Left forelimb (tissue), 1 donor: ENCODE data around the gene LRRC4C.
"Not testable (repeated sequence)": the region's sequence is repeated elsewhere in the genome, so short reads cannot be mapped to it uniquely, and the experiment has no call there.

ENCODE experiments used
- DNase-seq: peaks from one replicate; pipeline ENCODE4 v3.0.0-alpha.2; 2018; ENCODE audit warnings: low spot score

Gene LRRC4C

DNA sequence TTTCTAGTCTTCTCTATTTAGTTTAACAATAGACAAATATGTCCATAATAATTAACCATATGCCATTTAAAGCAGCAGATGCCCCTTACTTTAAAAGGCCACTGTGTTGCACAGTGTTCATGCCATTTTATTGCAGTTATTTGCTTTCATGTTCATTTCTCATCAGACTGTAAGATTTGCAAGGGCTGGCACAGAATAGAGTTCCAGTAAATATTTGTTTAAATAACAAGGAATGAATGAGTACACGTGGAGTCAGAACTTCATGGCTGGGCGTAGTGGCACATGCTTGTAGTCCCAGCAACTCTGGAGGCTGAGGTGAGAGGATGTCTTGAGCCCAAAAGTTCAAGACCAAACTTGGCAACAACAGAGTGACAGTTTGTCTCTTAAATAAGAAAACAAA, 1228.6 kb downstream of the LRRC4C start:
- no peak for DNase-seq

DNA sequence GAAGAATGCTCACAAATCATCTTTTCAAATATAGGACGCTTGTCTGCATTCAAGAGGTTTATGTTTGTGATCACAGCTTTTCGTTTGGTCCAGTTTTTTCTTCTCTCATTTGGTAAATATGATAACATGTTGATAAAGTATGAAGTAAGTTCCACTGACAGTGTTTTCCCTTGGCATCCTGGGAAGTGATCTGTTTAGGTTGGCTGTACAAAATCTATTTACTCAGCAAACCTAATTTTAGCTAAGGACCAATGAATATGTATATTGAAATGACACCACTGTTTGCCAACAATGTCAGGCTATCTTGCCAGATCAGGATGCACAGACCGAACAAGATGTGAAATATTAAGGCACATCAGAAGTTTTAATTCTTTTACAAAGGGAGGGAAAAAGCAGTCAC, 1230.8 kb downstream of the LRRC4C start:
- no peak for DNase-seq

DNA sequence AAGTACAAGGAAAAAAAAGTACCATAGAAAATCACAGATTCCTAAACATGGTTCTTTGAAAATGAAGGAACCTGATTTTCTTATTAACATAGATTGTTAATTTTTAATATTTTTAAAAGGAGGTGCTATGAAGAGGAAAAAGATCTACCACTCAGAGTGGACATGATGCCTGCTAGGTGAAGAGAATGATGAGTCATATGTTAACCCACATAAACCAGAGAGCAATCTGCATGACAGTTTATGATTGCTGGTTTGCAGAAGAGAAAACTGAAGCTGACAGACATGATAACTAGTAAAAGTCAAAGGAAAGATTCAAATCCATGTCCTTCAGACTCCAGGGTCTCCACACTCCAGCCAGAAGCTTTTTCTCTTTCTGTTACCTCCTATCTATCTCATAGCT, 1231.7 kb downstream of the LRRC4C start:
- no peak for DNase-seq

DNA sequence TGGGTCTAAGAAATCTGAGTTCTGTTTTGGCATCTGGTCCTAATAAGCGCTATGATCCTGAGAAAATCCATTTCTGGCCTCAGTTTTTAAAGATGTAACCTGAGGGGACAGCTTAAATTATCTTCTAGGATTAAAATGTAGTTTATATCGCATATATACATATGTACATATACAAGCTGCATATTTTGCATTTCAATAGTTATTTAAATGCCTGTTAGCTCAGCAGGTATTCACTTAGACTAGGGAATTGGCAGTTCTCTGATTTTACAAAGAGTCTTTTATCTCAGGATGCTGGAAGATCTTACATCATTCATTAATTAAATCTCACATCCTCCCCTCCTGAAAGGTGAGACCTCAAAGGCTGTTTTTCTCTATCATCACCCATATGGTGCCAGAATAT, 1232.8 kb downstream of the LRRC4C start:
- DNase-seq: no peak

DNA sequence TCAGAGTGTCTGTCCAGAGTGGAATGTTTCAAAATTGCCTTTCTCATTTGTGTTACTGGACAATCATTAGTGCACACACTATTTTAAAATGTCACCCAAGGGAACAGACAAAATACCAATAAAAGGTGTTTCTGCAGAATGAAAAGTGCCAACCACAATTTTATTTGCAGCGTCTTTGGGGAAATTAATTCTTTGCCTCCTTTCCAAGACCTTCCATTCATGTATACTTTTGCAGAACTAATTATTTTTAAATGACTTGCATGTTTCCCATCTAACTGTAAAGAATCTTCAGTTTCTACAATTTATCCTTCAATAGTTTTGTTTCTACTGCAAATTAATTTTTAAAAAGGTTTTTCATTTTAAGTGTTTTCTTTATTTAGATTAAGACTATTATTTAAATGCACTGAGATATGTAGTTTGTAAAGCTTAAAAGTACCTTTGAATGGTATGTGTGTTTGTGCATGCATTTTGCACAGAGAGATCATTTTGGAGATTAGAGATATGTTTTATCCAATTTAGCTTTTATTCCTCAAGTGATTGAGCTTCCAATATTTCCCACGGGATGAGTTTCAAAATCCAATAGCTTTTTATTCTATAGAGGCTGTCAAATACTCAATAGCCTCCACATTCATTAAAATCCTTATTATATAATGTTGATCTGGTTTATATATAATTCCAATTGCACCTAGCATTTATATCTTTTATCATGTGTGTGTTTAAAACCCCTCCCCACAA, 1235.7 kb downstream of the LRRC4C start:
- no peak for DNase-seq

DNA sequence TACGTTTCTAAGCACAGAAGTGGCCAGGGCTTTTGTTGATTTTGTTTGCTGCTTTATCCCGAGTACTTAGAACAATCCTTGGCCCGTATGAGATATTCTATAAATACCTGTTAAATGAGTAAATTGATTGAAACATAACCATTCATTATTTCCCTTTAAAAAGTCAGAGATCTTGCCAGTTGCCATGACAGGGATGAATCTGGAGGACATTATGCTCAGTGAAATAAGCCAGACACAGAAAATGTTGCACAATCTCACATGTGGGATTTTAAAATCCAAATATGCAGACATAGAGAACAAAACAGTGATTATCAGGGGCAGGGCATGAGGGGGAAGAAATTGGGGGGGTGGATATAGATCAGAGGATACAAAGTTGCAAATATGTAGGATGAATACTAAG, 1240.1 kb downstream of the LRRC4C start:
- no peak for DNase-seq

DNA sequence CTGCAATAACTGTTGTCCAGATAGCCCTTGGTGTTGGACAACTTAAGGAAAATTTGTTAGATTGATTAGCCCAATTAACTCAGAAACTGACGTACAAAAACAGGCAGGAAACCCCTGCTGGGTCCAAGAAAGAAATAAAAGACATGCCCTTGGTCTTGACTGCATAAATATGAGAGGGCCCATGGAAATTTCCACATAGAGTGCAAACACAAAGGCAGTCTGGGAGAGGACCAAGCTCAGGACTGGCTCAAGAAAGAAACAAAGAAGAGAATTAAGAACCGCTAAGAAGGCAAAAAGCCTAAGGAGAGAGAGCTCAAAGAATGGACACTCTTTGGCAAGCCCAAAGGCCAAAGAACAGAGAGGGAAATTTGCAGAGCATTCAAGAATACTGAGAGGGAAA, 1243.9 kb downstream of the LRRC4C start:
- DNase-seq: no peak

DNA sequence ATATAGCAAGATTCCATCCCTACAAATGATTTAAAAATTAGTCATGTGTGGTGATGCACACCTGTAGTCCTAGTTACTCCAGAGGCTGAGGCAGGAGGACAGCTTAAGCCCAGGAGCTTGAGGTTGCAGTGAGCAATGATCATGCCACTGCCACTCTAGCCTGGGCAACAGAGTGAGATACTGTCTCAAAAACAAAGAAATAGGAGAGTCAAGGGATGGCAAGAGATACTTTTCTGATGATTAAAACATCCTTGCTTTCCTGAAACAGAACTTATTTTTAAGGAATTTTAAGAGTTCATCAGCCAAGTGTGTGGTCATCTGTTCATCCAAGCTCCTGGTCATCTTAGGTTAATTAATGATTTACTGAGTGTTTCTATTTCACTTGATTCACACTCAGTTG, 1252.0 kb downstream of the LRRC4C start:
- DNase-seq: no peak

DNA sequence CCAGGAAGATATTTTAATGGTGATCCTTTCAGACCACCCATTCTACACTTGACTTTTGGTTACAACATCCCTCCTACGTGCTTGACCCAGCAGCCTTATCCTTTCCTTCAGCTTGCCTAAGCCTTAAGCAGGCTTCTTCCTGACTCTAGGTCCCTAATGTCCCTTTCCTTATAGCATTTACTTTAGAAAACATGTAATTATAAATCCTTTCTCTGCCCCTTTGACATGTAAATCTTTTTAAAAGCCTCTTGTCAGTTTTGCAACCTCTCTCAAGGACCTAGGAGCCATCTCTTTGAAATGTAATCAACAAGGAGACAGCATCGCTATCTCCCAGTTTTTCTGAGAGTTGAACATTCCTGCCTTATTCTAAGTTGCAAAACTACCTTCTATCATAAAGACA, 1255.2 kb downstream of the LRRC4C start:
- no peak for DNase-seq

DNA sequence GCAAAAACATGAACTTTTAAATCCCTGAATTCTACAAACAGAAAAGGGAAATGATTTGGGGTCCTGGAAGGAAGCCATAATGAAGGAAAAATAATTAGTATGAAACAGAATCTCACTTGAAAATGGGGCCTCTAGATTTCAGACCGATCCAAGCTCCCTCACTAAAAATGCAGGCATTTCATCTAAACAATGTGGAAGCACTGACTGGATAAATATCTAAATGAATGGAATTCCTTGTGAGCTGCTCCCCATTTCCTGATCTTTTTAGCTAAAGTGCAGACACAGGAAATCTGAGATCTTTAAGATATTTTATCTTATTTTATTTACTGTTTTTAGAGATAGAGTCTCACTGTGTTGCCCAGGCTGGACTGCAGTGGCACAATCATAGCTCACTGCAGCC, 1255.8 kb downstream of the LRRC4C start:
- no peak for DNase-seq

DNA sequence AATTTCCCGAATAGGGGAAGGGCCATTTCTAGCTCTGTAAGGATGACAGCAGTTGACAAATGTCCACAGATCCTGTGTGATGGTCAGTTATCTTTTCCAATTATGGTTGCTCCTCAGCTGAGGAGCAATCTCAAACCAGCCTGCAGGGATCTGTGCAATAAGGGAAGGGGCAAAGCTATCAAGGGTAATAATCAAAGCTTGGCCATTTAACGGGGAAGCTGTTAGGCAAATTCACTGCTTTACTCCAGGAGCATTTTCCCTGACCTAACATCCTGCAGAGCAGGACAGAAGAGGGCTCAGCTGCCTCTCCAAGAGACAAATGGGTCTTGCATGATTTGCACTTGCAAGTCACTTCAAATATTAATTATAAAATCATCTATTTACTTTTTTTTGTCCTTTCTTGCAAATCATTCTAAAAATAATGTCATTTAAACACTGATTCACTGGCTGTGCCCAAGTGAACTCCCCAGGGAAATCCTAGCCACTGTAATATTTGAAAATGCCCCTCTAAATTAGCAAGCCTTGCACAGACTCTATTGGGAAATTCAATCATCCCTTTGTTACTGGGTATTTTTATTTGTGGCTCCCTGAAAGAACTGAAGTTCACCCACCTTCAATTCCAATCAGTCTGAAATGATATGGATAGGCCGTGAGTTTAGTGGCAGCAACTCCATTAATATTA, 1256.7 kb downstream of the LRRC4C start:
- no peak for DNase-seq

DNA sequence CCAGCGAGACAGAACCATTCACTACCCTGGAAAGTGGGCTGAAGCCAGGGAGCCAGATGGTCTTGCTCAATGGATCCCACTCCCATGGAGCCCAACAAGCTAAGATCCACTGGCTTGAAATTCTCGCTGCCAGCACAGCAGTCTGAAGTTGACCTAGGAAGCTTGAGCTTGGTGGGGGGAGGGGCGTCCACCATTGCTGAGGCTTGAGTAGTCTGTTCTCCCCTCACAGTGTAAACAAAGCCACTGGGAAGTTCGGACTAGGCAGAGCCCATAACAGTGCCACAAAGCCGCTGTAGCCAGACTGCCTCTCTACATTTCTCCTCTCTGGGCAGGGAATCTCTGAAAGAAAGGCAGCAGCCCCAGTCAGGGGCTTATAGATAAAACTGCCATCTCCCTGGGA, 1266.9 kb downstream of the LRRC4C start:
- DNase-seq: not testable (repeated sequence)

DNA sequence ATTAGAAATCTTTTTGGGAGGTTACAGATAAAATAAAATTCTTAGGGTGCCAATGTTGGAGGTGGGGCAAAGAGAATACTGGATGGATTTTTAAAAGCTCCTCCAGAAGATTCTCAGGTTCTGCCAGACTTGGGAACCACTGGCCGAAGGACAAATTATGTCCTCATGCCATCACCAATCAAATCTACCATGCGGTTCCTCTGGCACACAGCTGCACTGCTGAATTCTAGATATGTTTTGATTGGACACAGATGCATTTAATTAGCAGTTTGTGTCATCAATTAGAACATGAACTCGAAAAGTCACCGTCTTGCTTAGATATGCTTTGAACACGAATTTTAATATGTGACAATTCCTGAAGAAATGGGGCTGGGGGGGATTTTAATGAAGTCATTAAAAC, 1269.2 kb downstream of the LRRC4C start:
- no peak for DNase-seq

DNA sequence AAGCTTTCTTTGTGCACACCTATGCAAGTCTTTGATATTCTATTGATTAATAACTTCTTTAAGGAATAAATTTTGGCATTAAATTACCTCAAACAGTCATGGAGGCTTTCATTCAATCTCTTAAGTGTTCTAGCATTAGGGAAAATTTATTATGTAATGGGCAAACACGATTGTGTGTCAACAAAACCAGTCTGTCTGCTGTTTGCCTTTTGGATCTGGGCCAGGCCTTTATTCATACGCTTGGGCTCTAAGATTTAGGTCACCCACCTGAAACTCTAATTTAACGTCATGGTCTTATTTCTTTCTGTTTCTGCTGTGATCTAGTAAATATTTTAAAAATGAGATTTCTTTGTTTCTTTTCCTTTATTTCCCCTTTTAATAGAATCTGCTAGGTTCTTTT, 1270.6 kb downstream of the LRRC4C start:
- DNase-seq: no peak

DNA sequence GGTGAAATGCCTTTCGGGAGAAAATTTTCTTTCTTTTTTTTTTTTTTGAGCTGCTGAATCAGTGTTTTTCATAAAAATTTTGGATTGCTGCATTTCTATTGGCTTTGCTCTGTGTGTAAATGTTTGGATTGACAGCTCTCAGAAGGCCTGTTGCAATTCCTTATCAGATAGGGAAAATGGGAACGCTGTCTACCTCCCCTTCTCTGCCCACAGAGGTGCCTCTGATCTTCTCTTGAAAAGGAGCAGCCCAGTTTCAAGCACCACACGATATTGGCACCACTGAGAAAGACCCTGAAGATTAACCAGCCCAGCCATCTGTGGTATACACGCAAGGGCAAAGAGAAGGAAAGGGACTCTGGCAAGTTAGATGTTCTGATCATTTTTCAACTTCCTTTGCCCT, 1272.2 kb downstream of the LRRC4C start:
- DNase-seq: no peak

DNA sequence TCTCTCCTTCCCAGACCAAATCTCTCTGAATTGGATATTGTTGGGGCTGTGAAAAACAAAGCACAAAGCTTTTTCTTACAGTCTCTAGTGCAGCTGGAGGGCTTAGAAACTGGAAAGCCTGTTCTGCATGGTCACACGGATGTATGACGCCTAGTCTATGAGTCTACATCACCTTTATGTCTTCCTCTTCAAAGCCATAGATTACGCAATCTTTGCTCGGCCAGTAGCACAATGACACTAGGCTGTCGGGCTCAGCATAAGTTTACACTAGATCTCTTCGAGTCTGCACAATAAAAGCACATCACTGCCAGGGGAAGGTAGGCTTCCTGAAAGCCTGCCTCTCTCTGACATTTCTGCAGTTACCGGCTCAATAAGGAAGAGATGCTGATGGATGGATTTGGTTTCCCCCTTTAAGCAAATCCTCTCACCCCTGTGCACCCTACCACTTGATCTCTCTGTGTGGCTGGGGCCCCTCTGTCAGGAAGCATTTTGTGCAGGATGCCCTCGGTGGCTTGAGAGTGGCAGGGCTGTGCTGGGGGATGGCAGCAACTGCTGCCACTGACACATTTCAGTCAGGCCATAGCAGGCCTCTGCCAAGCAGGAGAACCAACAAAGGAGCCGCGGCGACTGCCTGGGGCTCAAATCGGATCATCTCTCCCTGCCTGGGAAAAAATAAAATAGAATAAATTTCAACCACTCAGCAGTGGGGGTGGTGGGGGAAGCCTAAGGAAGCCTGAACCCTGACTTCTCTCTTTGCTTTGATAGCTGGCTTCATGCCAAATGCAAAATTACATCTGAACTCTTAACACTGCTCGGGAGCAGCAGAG, 1272.8 kb downstream of the LRRC4C start:
- no peak for DNase-seq

DNA sequence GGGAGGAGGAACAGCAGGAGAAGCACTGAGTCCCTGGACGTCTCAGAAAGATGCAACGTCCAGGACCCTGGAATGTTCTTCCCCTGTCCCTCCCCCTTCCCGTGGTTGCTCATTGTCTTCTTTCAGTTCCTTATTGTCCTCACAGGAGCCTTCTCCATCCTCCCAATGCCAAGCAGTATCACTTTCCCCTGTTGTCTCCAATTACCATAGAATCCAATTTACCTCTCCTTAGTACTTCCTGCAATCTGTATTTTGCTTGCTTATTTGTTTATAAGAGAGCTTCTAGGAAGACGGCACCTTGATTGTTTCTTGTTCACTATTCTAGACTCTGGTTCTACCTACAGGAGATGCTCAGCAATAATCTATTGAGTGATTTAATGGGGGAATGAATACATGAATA, 1273.7 kb downstream of the LRRC4C start:
- no peak for DNase-seq

DNA sequence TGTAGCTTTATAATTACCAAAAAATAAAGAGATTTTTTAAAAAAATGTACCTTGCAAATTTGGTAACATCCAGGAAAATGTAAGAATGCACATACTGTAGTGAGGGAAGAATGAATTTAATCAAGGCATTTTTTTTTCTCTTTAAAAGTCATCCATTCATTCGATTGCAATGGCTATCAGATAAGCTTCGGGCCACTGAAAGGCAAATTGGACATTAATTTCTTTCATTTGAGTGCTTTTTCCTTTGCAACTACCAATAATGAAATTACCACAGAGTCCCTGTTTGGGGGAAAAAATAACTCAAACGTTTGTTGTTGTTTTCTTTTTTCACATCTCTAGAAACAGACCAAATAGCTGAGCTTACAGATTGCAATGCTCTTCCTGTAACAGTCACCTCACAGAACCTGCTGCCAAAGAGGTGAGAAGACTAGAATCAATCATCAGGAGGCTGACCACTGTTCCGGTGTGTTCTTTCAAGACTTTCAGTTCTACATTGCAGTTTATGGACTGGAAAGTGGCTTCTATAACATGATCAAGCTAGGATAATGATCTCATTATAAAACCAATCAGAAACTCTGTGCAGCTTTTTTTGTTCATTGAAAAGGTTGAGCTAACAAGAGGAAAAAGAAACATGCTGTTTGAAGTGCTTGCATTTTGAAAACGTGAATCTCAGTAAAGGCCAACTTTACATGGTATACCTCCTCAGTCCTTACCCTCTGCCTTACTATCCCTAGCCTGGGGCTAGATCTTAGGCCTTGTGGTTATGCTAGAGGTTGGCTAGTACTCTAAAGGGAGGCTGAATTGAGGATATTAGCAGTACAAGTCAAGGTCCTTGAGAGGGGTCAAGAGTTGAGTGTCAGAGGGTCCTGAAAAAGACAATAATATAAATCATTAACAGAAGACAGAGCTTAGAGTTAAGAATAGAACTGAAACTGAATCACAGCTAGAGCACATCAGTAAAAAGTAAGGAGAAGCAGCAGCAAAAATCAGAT, 1276.1 kb downstream of the LRRC4C start:
- no peak for DNase-seq

DNA sequence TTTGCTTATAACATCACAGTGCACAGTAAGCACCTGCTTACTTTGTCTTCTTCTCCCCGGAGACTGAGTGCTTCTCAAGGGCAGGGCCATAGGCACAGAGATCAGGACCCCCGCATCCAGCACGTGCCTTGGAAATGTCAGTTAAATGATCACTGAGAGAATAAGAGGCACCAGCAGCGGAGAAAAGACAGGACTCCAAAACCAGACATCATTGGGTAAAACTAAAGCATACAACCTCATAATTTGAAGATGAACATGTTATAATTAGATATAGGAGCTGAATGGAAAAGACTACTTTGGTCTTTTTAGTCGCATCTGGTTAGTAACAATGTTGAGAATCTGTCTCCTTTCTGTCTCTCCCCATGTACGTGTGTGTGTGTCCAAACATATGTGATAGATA, 1279.9 kb downstream of the LRRC4C start:
- DNase-seq: no peak

DNA sequence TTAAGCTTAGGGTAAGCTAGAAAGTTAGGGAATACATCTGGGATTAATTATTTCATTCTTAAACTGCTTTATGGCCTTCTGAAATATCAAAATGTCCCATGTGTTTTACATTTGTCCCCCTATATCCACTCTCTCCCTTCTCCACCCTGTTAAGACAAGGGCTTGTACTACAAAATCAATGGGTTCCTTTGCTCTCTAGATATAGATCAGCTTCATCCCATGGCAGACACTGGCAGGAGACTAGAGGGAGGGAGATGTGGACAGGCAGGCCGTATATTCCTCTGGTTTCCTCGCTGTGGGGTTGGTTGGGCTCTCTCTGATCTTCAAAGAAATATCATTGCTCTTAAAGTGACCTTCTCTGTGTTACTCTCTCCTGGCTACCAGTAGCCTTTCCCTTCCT, 1281.0 kb downstream of the LRRC4C start:
- DNase-seq: no peak

DNA sequence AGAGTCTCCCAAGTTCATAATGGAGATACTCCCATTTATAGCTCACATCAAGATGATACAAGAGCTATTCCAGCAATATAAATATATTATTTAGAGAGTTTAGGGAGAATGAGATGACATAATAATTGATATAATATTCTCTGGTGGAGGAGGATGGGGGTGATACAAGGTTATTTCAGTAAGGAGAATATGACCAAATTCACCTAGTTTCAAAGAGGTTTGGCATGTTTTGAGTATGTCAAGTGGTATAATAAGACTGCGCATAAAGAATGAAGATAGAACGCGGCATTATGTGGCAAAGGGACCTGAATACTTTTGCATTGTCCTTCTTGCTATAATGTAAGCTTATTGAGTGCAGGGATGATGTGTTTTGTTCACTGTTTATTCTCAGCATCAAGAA, 1283.5 kb downstream of the LRRC4C start:
- no peak for DNase-seq

DNA sequence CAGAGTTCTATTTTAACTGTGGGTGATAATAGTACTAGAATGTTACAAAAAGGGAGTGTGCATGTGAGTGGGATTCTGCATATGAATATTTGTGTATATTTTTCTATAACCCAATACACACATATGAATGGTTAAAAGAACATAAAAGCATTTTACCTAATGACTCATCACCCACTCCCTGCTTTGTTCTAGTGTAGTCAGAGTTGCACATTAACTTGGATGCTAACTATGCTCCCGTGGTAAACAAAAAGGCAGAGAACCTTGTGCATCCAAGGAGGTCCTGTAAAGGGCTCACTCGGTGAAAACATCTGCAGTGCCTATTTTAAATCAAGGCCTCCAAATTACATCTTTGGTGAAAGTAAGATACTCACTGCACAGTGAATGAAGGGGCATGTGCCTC, 1289.4 kb downstream of the LRRC4C start:
- DNase-seq: no peak
